Stimulated activated naive CD8-positive, alpha-beta T cell treated with anti-CD3 and anti-CD28 coated beads, Interleukin-15, Interleukin-2, amounts not matched to agents 100 ng/mL and 50 ng/mL, for 24 hours (primary cell): Measurements from ENCODE around the gene TBC1D2B.

Experiments used
- H3K27ac Mint-ChIP-seq: one replicate; pipeline ENCODE4 v1.8.0; 2021; ENCODE audit warnings: mild to moderate bottlenecking, mixed read lengths
- H3K27me3 Mint-ChIP-seq: one replicate; pipeline ENCODE4 v1.8.0; 2021; ENCODE audit warnings: mixed read lengths
- H3K36me3 Mint-ChIP-seq: one replicate; pipeline ENCODE4 v1.8.0; 2021; ENCODE audit warnings: low read depth, mixed read lengths
- H3K4me1 Mint-ChIP-seq: one replicate; pipeline ENCODE4 v1.8.0; 2021; ENCODE audit warnings: low read depth, mixed read lengths
- H3K4me3 Mint-ChIP-seq: one replicate; pipeline ENCODE4 v1.8.0; 2021; ENCODE audit warnings: mild to moderate bottlenecking, mixed read lengths
- H3K9me3 Mint-ChIP-seq: one replicate; pipeline ENCODE4 v1.8.0; 2021; ENCODE audit warnings: mixed read lengths

Gene TBC1D2B

DNA sequence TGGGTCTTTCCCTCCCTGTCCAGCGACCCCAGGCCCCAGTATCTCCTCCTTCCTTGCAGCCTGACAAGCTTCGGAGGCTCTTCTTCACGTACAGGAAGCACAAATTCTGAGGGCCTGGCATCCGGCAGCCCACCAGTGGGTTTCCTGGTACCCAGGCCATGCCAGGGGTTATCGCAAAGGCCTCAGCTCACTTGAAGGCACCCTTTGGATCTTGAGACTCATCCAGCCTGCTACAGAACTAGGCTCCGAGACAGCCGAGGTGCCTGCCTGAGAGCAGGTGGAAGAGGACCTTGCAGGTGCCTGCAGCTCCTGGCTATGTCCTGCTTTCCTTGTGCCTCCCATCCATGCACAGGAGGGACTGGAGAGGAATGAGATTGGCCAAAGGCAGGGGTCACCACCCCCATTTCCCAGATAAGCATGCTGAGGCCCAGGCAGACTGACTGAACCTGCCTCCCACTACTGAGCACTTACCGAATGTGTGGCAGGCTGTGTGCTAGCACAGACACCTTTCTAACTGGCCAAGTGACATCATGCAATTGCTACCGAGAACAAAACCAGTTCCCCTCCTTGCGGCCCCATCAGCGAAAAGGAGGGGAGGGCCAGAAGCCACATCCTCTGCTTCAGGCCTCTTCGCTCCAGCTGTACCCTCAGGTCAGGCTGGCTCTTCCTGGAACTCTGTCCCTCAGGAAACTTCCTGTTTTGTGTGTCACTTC lies 26.1 kb upstream of the TBC1D2B start:
- H3K4me3 Mint-ChIP-seq = peak overlapping the region; percentile 24
- peak overlapping the region; percentile 83 for H3K27ac Mint-ChIP-seq
- H3K9me3 Mint-ChIP-seq = no peaks in the 10 kb centered on the region
- no peaks in the 10 kb centered on the region for H3K27me3 Mint-ChIP-seq
- peaks cover 44% of the 10 kb centered on the region for H3K4me1 Mint-ChIP-seq
- H3K36me3 Mint-ChIP-seq = no peaks in the 10 kb centered on the region

DNA sequence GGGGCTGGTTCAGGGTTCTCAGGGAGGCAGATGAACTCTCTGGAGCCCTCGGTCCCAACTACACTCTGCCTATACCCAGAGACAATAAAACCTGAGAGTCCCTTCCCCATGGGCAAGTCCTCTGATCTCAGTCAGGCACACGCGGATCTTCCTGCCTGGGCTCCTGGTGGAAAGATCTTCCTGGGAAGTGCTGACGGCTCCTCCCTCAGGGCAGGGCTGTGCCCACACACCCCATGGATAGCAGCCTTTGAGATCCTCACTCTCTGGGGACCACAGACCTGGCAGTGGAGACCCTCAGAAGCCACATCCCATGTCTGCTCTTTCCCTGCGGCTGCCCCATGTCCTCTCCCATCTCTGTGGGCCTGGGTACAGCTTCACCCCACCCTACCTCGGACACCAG lies 25.2 kb upstream of the TBC1D2B start:
- Mint-ChIP-seq H3K27me3 (no peaks in the 10 kb centered on the region), H3K9me3 (no peaks in the 10 kb centered on the region), H3K27ac (no peak overlapping the region), H3K36me3 (no peaks in the 10 kb centered on the region), H3K4me1 (peaks cover 44% of the 10 kb centered on the region), H3K4me3 (no peak overlapping the region)

DNA sequence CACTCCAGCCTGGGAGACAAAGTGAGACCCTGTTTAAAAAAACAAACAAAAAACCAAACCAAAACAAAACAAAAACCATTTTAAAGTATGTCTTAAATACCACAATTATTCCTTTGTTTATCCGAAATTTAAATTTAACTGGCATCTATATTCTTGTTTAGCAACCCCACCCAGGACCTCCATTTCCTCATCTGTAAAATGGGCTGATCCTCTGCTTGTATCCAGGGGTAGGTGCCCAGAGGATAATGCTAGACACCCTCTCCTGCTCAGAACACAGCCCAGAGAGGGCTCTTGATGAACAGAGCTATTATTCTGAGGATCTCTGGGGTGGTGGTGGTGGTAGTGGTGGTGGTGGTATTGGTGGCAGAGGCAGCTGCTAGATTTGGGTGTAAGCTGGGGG lies 24.7 kb upstream of the TBC1D2B start:
- no peaks in the 10 kb centered on the region for H3K9me3 Mint-ChIP-seq
- H3K27ac Mint-ChIP-seq = no peak overlapping the region
- no peak overlapping the region for H3K4me3 Mint-ChIP-seq
- H3K4me1 Mint-ChIP-seq = peaks cover 44% of the 10 kb centered on the region
- no peaks in the 10 kb centered on the region for H3K36me3 Mint-ChIP-seq
- H3K27me3 Mint-ChIP-seq = no peaks in the 10 kb centered on the region

DNA sequence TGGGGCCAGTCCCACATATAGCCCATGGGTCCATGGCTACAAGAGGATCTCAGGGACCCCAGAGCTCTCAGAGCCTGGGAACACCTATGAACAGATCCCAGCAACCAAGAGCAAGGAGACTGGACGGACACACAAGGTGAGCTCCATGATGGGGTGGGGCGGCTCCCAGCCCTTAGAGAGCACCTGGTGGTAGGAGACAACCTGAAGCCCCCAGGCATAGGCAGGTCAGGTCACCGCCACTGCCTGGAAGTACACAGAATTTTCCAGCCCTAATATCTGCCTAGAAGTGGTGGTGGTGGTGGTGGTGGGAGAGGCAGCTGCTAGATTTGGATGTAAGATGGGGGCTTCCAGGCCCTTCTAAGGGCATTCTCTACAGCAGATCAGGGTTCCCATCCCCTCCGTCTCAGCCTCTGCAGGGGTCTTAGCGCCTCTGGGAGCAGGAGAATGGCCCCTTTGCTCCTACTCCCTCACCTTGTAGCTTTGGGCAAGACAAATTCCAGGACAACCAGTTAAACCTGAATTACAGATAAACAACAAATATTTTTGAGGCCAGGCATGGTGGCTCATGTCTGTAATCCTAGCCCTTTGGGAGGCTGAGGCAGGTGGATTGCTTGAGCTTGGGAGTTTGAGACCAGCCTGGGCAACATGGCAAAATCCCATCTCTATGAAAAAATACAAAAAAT lies 24.1 kb upstream of the TBC1D2B start:
- Mint-ChIP-seq H3K4me1 (peaks cover 42% of the 10 kb centered on the region), H3K27ac (no peak overlapping the region), H3K4me3 (no peak overlapping the region)

DNA sequence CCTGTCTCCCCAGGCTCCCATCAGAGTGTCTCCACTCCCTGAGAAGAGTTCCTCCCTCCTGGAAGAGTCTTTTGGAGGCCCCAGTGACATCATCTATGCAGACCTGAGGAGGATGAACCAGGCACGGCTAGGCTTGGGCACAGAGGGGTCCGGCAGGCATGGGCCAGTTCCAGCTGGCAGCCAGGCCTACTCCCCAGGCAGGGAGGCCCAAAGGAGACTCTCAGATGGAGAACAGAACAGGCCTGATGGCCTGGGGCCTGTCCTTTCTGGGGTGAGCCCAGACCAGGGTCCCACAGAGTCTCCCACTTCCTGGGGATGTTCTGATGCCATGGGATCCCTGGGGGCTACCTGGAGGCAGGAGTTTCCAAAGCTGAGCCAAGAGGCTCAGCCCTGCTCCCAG lies 23.4 kb upstream of the TBC1D2B start:
- Mint-ChIP-seq H3K36me3 (no peaks in the 10 kb centered on the region), H3K9me3 (no peaks in the 10 kb centered on the region), H3K27ac (no peak overlapping the region), H3K4me1 (peaks cover 36% of the 10 kb centered on the region), H3K27me3 (no peaks in the 10 kb centered on the region), H3K4me3 (no peak overlapping the region)

More for the DNA sequence above, 24.1 kb upstream of the TBC1D2B start:
- no peaks in the 10 kb centered on the region for H3K9me3 Mint-ChIP-seq
- H3K27me3 Mint-ChIP-seq = no peaks in the 10 kb centered on the region
- H3K36me3 Mint-ChIP-seq = no peaks in the 10 kb centered on the region

DNA sequence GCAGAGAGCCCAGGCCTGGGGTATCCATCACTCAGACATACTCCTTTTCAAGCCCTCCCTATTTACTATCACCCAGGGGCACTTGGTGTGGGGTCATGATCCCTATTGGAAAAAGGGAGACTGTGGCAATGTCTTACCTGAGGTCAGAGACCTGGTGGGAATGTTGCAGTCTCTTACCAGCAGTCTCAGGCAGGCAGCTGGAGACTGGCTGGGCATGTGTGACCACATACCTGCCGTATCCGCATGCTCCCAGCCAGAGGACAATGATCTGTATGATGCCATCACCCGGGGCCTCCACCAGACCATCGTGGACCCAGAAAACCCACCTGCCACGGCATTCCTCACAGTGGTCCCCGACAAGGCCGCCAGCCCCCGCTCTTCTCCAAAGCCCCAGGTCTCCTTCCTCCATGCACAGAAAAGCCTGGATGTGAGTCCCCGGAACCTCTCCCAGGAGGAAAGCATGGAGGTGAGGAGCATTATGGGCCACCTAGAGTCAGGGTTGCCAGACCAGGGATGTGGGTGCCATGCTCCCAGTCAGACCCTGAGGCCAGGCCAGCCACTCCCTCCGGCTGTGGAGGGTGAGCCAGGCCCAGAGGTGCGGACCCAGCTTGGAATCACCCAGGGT lies 20.7 kb upstream of the TBC1D2B start:
- Mint-ChIP-seq H3K4me1 (peaks cover 9% of the 10 kb centered on the region), H3K36me3 (no peaks in the 10 kb centered on the region), H3K4me3 (no peak overlapping the region), H3K9me3 (no peaks in the 10 kb centered on the region), H3K27ac (no peak overlapping the region), H3K27me3 (no peaks in the 10 kb centered on the region)

DNA sequence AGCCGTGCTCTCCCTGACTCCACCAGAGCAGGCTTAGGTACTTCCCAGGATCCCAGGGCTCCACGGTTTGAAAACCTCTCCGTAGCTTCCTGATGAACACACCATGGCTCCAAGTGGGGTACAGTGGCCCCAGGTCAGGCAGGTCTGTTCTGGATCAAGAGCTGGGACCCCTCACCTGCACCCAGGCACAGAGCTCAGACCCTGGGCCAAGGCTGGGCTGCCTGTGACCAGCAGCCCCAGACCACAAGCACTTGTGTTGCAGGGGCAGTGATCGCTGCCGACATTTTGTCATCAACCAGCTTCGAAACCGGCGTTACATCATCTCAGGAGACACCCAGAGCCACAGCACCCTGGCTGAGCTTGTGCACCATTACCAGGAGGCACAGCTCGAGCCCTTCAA lies 20.2 kb upstream of the TBC1D2B start:
- H3K27me3 Mint-ChIP-seq = no peaks in the 10 kb centered on the region
- no peak overlapping the region for H3K4me3 Mint-ChIP-seq
- peaks cover 4% of the 10 kb centered on the region for H3K4me1 Mint-ChIP-seq
- H3K36me3 Mint-ChIP-seq = no peaks in the 10 kb centered on the region
- H3K9me3 Mint-ChIP-seq = no peaks in the 10 kb centered on the region
- no peak overlapping the region for H3K27ac Mint-ChIP-seq

DNA sequence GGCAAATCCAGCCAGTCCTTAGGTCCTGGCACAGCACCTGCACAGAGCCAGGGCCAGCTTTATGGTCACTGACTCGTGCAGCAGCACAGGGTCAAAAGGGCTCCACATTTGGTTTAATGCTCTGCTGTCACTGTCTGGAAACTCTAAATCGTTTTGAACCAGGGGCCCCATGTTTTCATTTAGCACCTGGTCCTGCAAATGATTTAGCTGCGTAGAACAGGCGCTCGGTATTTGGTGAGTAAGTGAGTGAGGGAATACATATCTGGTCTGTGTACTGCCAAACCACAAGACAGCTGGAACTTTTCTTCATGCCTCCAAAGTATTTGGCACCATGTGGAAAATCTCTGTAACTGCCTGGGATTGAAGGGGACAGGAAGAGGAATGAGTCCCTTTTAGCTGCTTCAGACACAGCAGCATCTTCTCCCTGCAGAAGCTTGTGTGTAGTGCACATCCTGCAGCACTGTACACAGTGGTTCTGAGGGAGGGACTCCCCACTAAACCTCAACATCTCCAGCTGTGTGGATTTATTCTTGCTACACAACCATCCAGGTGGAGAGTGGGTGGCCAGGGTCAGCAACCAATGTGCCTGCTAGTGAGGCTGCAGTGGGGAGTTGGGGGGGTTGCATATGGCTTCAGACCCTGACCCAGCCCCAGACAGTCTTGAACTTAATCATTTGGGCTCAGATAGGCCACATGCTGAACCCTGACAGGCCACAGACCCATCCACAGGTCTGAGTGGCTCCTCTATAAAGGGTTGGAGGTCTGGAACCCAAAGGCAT lies 15.9 kb upstream of the TBC1D2B start:
- H3K4me3 Mint-ChIP-seq = no peak overlapping the region
- H3K27ac Mint-ChIP-seq = no peak overlapping the region
- no peaks in the 10 kb centered on the region for H3K4me1 Mint-ChIP-seq
- H3K36me3 Mint-ChIP-seq = no peaks in the 10 kb centered on the region
- H3K27me3 Mint-ChIP-seq = no peaks in the 10 kb centered on the region
- H3K9me3 Mint-ChIP-seq = no peaks in the 10 kb centered on the region

DNA sequence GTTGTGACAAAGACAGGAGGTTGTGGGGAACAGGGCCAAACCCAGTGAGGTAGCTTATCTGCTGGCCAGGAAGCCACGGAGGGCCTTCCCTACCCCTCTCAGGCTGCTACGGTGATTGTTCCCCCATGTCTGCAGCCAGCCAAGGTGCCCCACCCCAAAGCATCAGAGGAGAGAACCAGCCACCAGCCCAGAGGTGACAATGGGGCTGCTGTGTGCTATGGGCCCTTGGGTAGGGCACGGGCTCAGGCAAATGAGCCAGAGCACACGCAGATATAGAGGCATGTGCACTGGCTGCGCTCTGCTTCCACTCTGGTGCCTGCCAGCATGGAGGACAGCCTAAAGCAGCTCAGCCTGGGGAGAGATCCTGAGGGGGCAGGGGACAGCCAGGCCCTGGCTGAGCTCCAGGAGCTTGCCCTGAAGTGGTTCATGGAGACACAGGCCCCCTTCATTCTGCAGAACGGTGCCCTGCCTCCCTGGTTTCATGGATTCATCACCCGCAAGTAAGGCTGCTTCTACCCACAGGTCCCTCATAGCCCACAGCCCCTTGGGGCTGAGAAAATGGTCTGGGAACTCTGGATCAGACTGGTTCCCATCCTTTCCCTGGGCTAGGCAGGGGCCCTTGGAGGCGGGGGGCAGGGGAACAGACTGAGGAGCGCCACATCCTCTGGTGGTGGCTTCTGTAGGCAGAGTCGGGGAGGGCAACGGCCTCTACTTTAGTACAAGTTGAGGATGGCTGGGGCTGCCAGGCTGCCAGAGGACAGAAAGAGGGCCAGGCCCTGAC lies 14.9 kb upstream of the TBC1D2B start, which contains the start of gene SH2D7:
Gene SH2D7, plus strand, starts transcription at position 301 of the 781 bp plus-strand sequence. Its CDS starts 24 bp downstream, at position 325.
- Mint-ChIP-seq H3K27me3 (no peaks in the 10 kb centered on the region), H3K36me3 (no peaks in the 10 kb centered on the region), H3K4me1 (peaks cover 3% of the 10 kb centered on the region), H3K27ac (no peak within 1 kb of the TSS), H3K9me3 (no peaks in the 10 kb centered on the region), H3K4me3 (no peak within 1 kb of the TSS)

DNA sequence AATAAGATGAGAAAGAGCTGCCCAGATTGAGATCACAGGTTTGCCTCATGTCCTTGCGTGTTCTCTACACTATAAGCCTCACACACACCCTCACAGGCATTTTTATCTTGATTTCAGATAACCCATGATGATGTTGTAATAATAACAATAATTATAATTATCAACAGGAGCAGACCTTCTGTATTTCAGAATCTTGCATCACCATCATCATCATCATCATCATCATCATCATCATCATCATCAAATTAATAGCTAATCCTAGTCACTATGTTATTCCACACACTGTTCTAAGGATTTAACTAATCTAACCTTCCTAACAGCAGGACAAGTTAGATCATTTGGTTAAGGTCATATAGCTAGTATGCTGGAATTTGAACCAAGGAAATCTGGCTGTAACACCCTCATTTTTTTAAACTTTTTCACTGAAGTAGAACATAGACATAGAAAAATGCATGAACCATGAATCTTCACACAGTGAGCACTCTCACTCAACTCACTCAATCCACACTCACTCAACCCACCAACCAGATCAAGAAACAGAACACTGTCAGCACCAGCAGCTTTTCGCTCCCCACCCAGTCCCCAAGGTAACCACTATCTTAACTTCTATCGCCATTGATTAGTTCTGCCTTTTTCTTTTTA lies 13.0 kb upstream of the TBC1D2B start:
- Mint-ChIP-seq H3K9me3 (no peaks in the 10 kb centered on the region), H3K4me1 (peaks cover 3% of the 10 kb centered on the region), H3K27ac (no peak overlapping the region), H3K27me3 (no peaks in the 10 kb centered on the region), H3K4me3 (no peak overlapping the region), H3K36me3 (no peaks in the 10 kb centered on the region)

DNA sequence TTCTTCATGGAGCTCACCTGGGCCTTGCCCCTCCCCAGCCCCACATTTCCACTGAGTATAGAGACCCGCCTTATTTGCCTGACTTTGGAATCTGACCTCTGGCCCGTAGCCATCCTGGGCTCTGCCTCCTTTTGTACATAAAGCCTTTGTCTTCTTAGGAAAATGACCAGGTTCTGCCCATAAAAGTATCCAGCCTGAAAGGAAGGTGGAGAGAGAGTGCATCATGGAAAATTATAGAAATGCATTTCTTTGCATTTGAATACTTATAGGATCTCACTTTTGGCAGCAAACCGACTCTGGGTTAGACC lies 11.2 kb upstream of the TBC1D2B start:
- Mint-ChIP-seq H3K4me3 (no peak overlapping the region), H3K27ac (no peak overlapping the region), H3K4me1 (peaks cover 3% of the 10 kb centered on the region), H3K9me3 (no peaks in the 10 kb centered on the region), H3K27me3 (no peaks in the 10 kb centered on the region), H3K36me3 (no peaks in the 10 kb centered on the region)

DNA sequence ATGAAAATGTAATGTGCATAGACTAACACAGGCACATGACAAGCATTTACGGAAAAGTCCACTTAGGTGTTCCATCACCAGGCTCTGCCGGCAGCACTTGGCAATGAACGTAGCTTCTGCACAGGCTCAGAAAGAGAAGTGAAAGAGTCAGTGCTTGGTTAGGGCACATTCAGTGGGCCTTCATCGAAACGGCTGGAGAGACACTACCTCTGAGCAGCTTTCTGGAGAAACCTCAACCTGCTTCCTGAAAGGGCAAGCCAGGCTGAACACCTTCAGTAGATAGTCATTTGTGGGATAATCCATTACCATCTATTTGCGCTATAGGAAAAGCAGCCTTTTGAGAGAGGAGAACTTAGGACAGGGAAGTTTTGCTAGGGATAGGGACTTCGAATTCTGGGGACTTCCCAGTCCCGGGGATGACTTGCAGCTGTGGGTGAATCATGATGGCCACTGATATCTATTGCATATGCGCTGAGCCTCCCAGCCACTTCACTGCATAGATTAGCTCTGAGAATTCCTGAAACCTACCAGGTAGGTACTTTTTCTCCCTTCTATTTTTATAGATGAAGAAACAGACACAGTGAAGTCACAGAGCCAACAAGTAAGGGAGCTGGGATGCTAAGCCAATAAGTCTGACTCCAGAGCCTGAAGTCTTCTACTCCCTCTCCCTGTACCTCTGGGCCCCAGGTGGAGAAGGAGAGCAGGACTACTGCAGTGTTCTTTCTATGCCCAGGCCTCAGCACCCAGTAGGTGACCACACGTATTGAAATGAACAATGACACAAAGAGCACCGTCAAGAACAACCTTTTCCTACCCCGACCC lies 10.7 kb upstream of the TBC1D2B start:
- Mint-ChIP-seq H3K4me3 (no peak overlapping the region), H3K4me1 (peaks cover 3% of the 10 kb centered on the region), H3K27ac (no peak overlapping the region), H3K36me3 (no peaks in the 10 kb centered on the region), H3K9me3 (no peaks in the 10 kb centered on the region), H3K27me3 (no peaks in the 10 kb centered on the region)

DNA sequence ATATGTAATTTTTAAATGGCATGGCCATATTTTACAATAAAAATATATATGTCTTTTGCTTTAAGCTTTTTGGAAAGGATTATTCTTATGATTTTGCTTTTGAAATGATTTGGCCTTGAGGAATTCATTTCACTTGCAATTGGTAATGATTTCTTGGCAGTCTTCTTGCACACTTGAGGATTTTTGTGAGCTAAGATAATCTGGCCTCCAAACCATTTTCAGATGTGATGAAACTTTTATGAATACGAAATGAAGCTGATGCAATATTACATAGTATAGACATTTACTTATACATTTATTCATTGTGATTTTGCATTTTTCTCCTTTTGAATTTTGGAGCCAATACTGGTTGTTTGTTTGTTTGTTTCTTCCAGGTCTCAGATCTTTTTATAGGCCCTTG lies 8.4 kb upstream of the TBC1D2B start:
- H3K27me3 Mint-ChIP-seq = no peaks in the 10 kb centered on the region
- H3K36me3 Mint-ChIP-seq = no peaks in the 10 kb centered on the region
- H3K4me1 Mint-ChIP-seq = peaks cover 12% of the 10 kb centered on the region
- H3K27ac Mint-ChIP-seq = no peak overlapping the region
- H3K9me3 Mint-ChIP-seq = no peaks in the 10 kb centered on the region
- H3K4me3 Mint-ChIP-seq = no peak overlapping the region
